GM18520 (cell line): ENCODE data around the gene PTPN23.

Experiments used
- ATAC-seq: cut with Tn5 transposase; IDR thresholded peaks from one replicate; pipeline ENCODE4 v1.9.1; 2021; ENCODE audit not compliant: unreplicated experiment

Gene PTPN23

DNA sequence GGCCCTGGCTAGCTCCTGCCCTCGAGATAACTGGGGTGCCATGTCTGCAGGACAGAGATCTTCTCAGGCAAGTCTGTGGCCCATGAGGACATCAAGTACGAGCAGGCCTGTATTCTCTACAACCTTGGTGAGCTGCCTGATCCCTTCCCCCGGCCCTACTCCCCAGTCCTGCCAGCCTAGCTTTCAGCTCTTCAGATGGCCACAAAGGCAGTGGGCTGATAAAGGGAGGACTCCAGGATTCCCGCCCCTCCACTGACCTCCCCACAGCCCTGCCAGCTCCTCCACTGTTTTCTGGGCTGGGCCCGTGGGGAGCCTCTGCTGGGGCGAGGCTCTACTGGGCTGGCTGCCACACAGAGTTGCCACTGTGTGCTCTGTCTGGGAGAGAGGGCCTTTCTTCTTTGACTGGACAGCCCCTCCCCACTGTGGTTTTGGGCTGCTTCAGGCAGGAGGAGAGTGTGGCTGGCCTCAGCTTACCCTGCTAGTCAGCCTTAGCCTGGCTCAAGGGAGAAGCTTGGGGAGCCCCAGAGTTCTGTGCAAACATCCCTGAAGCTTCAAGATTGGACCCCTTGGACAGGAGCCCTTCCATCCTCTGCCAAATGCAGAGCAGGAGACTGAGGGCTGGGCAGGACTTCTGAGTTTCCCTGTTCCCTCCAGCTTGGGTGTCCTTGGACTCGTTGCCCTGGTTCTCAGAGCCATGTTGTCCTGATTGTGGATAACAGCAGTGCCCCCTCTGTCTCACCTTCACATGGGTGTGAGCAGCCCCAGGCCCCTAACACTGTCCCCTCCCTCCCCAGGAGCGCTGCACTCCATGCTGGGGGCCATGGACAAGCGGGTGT lies 24.4 kb downstream of the PTPN23 start:
- no peak for ATAC-seq

DNA sequence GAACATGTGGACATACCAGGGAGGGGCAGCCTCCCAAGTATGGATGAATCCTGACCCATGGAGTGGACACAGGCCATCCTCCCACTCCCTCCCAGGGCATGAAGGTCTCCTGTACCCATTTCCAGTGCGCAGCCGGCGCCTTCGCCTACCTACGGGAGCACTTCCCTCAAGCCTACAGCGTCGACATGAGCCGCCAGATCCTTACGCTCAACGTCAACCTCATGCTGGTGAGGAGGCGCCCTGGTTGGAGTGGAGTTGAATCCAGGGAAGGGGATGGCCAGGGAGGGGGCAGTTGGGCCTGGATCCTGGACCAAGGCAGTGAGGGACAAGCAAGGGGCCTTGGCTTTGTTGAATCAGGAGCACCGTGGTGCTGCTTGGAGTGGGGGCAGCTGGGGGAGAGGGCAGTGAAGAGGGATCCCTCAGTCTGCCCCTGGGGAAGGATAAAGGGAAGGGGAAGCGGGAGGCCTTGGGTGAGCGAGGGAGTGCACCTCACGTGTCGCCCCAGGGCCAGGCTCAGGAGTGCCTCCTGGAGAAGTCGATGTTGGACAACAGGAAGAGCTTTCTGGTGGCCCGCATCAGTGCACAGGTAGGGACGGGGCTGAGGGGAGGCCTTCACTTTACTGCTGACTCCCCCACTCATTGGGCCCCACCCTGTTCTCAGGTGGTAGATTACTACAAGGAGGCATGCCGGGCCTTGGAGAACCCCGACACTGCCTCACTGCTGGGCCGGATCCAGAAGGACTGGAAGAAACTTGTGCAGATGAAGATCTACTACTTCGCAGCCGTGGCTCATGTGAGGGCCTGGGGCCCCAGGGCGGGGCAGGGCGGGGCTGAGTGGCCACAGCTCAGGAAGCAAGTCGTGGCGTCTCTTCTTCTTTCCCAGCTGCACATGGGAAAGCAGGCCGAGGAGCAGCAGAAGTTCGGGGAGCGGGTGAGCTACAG lies 25.3 kb downstream of the PTPN23 start:
- ATAC-seq, result no peak

DNA sequence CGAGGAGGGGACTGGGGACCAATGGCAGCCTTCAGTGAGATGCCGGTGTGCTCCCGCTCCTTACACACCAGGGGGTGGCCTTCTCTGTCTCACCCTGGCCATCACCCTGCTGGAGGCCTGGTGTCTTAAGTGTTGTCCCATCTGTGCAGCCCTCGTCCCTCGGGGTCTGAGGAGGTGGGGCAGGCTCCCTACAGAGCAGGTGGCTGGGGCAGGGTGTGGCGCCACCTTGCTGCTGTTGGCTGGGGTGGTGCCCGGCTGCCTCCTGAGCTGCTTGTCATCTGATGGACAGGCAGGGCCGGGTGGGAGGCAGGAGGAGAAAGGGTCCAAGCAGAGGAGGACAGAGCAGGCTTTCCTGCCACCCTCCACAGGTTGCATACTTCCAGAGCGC lies 25.9 kb downstream of the PTPN23 start:
- no peak for ATAC-seq

DNA sequence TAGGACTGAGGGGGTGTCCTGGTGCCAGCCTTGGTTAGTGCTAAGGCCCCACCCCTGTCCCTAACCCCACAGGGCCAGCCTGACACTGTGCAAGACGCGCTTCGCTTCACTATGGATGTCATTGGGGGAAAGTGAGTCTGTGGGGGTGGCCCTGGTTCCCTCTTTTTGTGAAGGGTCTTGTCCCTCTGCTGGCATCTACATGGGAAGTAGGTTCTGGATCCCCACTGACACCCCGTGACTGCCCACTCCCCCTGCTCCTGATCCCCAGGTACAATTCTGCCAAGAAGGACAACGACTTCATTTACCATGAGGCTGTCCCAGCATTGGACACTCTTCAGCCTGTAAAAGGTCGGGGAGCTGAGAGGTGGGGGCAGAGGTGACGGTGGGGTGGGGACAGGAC lies 26.4 kb downstream of the PTPN23 start:
- no peak for ATAC-seq

DNA sequence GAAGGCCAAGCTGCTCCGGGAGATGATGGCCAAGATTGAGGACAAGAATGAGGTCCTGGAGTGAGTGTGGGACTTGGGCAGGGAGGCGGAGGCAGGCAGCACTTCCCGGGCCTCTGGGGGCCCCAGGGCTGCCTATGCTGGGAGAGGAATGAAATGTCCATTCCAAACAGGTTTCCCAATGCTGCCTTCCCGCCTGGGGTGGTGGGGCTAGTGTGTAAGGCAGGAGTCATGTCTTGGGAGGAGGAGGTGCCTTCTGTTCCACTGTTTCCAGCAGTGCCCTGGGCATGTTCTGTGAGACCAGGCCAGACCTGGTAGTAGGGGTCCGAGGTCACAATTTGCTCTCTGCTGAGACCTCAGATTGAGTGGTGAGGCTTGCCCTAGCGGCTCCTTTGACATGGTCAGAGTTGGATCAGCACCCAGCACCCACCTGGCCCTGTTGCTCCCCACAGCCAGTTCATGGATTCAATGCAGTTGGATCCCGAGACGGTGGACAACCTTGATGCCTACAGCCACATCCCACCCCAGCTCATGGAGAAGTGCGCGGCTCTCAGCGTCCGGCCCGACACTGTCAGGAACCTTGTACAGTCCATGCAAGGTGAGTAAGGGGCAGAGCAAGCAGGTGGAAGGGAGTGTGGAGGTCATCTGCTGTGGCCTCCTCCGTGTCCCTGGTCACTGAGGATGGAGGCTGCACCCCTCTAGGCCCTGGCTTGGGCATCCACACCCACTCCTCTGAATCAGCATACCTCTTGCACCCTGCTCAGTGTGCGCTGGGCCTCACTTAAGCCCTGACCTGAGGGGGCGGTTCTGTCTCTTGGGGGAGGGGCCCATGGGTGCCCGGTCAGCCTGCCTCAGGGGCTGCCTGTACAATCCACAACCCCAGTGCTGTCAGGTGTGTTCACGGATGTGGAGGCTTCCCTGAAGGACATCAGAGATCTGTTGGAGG lies 27.3 kb downstream of the PTPN23 start:
- no peak for ATAC-seq

DNA sequence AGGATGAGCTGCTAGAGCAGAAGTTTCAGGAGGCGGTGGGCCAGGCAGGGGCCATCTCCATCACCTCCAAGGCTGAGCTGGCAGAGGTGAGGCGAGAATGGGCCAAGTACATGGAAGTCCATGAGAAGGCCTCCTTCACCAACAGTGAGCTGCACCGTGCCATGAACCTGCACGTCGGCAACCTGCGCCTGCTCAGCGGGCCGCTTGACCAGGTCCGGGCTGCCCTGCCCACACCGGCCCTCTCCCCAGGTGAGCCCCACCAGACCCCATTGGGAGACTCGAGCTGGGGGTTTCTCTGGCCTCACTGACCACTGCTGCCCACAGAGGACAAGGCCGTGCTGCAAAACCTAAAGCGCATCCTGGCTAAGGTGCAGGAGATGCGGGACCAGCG lies 28.0 kb downstream of the PTPN23 start:
- ATAC-seq, result no peak

DNA sequence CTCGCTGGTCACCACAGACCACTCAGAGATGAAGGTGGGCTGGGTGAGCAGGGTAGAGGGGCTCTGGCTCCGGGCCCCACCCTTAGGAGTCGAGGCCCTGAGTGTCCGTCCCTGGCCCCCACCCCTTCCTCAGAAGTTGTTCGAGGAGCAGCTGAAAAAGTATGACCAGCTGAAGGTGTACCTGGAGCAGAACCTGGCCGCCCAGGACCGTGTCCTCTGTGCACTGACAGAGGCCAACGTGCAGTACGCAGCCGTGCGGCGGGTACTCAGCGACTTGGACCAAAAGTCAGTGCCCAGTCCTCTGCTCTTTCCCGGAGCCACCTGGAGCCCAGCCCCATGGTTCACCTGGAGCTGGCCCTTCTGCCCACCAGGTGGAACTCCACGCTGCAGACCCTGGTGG lies 28.5 kb downstream of the PTPN23 start:
- no peak for ATAC-seq

DNA sequence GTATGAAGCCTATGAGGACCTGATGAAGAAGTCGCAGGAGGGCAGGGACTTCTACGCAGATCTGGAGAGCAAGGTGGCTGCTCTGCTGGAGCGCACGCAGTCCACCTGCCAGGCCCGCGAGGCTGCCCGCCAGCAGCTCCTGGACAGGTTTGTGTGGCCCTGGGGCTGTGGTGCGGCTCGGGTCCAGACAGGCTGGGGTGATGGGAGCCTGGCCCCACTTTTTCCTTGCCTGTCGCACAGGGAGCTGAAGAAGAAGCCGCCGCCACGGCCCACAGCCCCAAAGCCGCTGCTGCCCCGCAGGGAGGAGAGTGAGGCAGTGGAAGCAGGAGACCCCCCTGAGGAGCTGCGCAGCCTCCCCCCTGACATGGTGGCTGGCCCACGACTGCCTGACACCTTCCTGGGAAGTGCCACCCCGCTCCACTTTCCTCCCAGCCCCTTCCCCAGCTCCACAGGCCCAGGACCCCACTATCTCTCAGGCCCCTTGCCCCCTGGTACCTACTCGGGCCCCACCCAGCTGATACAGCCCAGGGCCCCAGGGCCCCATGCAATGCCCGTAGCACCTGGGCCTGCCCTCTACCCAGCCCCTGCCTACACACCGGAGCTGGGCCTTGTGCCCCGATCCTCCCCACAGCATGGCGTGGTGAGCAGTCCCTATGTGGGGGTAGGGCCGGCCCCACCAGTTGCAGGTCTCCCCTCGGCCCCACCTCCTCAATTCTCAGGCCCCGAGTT lies 29.0 kb downstream of the PTPN23 start:
- ATAC-seq, result no peak

DNA sequence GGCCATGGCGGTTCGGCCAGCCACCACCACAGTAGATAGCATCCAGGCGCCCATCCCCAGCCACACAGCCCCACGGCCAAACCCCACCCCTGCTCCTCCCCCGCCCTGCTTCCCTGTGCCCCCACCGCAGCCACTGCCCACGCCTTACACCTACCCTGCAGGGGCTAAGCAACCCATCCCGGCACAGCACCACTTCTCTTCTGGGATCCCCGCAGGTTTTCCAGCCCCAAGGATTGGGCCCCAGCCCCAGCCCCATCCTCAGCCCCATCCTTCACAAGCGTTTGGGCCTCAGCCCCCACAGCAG lies 29.5 kb downstream of the PTPN23 start:
- no peak for ATAC-seq

DNA sequence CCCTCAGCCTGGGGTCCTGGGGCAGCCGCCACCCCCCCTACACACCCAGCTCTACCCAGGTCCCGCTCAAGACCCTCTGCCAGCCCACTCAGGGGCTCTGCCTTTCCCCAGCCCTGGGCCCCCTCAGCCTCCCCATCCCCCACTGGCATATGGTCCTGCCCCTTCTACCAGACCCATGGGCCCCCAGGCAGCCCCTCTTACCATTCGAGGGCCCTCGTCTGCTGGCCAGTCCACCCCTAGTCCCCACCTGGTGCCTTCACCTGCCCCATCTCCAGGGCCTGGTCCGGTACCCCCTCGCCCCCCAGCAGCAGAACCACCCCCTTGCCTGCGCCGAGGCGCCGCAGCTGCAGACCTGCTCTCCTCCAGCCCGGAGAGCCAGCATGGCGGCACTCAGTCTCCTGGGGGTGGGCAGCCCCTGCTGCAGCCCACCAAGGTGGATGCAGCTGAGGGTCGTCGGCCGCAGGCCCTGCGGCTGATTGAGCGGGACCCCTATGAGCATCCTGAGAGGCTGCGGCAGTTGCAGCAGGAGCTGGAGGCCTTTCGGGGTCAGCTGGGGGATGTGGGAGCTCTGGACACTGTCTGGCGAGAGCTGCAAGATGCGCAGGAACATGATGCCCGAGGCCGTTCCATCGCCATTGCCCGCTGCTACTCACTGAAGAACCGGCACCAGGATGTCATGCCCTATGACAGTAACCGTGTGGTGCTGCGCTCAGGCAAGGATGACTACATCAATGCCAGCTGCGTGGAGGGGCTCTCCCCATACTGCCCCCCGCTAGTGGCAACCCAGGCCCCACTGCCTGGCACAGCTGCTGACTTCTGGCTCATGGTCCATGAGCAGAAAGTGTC lies 30.2 kb downstream of the PTPN23 start:
- ATAC-seq, result no peak

DNA sequence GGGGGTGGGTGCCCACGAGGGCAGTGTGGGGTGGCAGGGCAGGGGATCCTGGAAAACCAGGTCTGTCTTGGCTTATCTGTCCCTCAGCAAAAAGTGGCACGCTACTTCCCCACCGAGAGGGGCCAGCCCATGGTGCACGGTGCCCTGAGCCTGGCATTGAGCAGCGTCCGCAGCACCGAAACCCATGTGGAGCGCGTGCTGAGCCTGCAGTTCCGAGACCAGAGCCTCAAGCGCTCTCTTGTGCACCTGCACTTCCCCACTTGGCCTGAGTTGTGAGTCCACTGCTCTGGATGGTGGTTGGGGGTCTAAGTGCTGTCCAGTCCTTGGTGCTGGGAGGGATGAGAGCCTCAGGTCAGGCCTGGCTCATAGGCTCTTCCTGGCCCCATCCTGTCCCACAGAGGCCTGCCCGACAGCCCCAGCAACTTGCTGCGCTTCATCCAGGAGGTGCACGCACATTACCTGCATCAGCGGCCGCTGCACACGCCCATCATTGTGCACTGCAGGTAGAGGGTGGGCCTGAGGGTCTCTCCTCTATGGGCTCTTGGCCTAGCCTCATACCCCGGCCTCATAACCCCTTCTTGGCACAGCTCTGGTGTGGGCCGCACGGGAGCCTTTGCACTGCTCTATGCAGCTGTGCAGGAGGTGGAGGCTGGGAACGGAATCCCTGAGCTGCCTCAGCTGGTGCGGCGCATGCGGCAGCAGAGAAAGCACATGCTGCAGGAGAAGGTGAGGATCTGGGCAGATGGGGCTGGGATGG lies 31.1 kb downstream of the PTPN23 start:
- ATAC-seq, result no peak

DNA sequence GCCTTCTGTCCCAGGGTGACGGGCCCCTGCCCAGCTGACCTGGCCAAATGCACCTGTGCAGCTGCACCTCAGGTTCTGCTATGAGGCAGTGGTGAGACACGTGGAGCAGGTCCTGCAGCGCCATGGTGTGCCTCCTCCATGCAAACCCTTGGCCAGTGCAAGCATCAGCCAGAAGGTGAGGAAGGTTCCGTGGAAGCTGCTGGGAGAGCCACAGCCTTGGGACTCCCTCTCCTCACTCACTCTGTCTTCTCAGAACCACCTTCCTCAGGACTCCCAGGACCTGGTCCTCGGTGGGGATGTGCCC lies 31.6 kb downstream of the PTPN23 start:
- no peak for ATAC-seq

DNA sequence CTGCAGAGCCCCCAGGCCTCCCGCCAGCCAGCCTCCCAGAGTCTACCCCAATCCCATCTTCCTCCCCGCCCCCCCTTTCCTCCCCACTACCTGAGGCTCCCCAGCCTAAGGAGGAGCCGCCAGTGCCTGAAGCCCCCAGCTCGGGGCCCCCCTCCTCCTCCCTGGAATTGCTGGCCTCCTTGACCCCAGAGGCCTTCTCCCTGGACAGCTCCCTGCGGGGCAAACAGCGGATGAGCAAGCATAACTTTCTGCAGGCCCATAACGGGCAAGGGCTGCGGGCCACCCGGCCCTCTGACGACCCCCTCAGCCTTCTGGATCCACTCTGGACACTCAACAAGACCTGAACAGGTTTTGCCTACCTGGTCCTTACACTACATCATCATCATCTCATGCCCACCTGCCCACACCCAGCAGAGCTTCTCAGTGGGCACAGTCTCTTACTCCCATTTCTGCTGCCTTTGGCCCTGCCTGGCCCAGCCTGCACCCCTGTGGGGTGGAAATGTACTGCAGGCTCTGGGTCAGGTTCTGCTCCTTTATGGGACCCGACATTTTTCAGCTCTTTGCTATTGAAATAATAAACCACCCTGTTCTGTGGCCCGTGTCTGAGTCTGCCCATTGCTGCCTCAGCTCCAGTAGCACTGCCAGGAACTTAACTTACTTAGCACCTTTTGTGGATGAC lies 32.2 kb downstream of the PTPN23 start:
- ATAC-seq, result no peak

DNA sequence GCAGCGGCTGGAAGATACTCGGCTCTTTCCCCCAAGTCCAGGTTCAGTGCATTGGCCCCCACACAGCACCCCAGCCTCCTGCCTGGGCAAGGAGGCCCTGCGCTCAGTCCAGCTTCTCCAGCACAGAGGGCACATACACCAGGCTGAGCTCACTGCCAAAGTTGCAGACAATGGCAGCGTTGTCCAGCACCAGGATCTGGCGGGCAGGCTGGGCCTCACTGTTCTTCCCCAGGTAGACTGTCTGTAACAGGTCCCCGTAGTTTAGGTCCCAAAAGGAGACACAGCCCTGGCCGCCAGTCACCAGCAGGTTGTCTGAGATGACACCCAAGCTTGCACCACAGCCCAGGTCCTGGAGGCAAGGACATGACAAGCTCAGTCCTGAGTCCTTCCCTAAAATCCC lies 32.9 kb downstream of the PTPN23 start:
- ATAC-seq, result no peak

DNA sequence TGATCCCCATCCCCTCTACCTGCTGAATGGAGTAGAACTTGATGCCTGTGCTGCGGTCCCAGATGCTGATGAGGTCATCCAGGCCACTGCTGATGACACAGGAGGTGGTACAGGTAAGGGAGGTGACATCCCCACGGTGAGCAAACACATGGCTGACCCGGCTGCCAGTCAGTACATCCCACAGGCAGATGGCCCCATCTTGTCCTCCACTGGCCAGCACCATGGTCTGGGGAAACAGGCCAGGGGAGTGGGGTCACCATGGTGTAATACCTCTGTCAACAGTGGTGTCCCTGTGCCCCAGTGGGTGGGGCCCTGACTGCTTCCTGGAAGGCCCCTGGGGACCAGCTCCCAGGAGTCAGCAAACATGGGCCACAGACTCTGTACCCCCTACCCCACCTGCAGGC lies 33.3 kb downstream of the PTPN23 start:
- ATAC-seq, result no peak

DNA sequence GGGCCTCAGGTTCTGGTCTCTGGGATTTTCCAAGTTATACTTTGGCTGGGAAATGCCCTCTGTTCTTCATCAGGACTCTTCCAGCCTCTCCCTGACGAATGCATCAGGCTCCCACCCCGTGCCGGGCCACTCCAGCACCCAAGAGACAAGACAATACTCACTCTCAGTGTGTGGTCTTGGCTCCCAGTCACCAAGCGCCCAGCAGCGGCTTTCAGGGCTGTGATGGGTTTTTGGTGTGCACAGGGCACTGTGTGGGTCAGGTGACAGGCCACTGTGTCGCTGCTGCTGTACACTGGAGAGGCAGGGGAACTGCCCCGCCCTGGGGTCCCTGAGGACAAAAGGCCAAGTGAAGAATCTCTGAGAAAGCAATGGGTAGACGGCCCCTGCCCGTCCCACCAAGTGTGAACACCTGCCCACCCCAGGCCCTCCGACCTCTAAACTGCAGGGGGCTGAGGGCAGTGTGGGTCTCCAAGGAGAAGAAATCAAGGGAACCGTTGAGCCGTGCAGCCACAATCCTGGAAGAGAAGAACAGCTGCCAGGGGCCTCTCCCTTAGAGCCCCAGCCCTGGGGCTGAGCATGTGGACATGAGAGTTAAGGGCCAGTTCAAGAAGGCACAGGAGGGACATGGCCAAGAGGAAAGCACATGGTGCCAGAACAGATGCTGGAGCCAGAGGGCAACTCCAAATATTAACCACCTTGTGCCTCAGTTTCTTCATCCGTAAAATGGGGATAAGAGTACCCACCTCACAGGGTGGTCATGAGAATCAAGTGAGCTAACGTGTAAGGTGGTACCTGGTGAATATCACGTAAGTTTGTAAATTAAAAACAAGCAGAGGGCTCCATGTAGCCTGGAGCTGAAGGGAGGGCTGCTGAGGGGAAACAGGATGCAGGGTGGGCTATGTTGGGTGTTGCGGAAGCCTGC lies 34.1 kb downstream of the PTPN23 start:
- no peak for ATAC-seq

DNA sequence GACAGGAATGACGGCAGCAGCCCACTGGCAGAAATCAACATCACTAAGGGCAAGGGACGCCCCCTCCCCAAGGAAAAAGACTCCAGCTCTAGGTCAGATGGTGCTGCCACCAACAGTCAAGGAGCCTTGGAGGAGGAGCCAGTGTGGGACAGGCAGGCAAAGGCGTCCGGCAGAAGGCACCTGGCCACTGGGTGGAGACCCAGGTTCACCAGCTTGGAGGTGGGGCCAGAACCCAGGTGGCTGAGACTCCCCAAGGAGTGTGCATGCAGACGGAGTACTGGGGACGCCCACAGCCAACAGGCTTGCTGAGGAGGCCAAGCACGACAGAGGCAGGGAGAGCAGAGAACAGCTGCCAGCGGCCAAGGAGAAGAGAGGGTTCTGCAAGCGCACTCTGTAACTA lies 35.2 kb downstream of the PTPN23 start:
- no peak for ATAC-seq
